Measurements from ENCODE around the gene CD52.
"Not testable (repeated sequence)": the region's sequence is repeated elsewhere in the genome, so short reads cannot be mapped to it uniquely, and the experiment has no call there.

The CD52 gene

GRCh38 chr1:26302733-26303405 is 14.9 kb upstream of the CD52 start:
- DNase-seq, result peak; percentile 58

- DNase-seq, result no peak
Measured at GRCh38 chr1:26305667-26306289, 12.0 kb upstream of the CD52 start.

GRCh38 chr1:26306290-26307229 is 11.2 kb upstream of the CD52 start, which contains the start of gene UBXN11:
Gene UBXN11 (minus strand): TSS chr1:26306636. CDS start chr1:26302883, 3,753 bp downstream.
- peak; percentile 93 for DNase-seq

- DNase-seq, result no peak
Measured at GRCh38 chr1:26307363-26307781, 10.4 kb upstream of the CD52 start.

GRCh38 chr1:26307966-26308899 is 9.5 kb upstream of the CD52 start:
- not testable (repeated sequence) for DNase-seq

GRCh38 chr1:26314501-26314900 is 3.3 kb upstream of the CD52 start:
- no peak for DNase-seq

- DNase-seq, result no peak
Measured at GRCh38 chr1:26315874-26316850, 1.6 kb upstream of the CD52 start.

- no peak for DNase-seq
Measured at GRCh38 chr1:26317146-26317545, 612 bp upstream of the CD52 start.

GRCh38 chr1:26318338-26319064 is 743 bp downstream of the CD52 start:
- DNase-seq, result no peak

GRCh38 chr1:26320896-26321295 is 3.1 kb downstream of the CD52 start:
- no peak for DNase-seq

- DNase-seq, result peak; percentile 77
Measured at GRCh38 chr1:26321315-26322041, 3.7 kb downstream of the CD52 start.

GRCh38 chr1:26322042-26322331 is 4.2 kb downstream of the CD52 start:
- DNase-seq, result no peak

- no peak for DNase-seq
Measured at GRCh38 chr1:26323382-26323781, 5.6 kb downstream of the CD52 start.

GRCh38 chr1:26324550-26324949 is 6.8 kb downstream of the CD52 start:
- no peak for DNase-seq

GRCh38 chr1:26327956-26328362 is 10.2 kb downstream of the CD52 start:
- no peak for DNase-seq

GRCh38 chr1:26328597-26328996 is 10.8 kb downstream of the CD52 start:
- DNase-seq, result no peak

- not testable (repeated sequence) for DNase-seq
Measured at GRCh38 chr1:26329380-26329779, 11.6 kb downstream of the CD52 start.

GRCh38 chr1:26330276-26330675 is 12.5 kb downstream of the CD52 start:
- DNase-seq, result no peak

GRCh38 chr1:26333312-26333711 is 15.6 kb downstream of the CD52 start:
- DNase-seq, result not testable (repeated sequence)
